H1 (cell line): ENCODE measurements around the gene PSMD3. TPM values are rescaled to one million over a fixed set of nuclear protein-coding genes. Genes with fewer than 3 reads are reported as not detected.

Experiments
- CTCF ChIA-PET: fragments of 300-600 bp; sonication (Branson Sonifier 250); formaldehyde crosslinking; loops from one replicate; lab custom pipeline; 2021; ENCODE audit not compliant: partially characterized antibody; lab: Charles Lee
- POLR2A ChIA-PET: fragments of 300-600 bp; sonication (Branson Sonifier 250); formaldehyde crosslinking; loops from one replicate; lab custom pipeline; 2021; ENCODE audit warnings: inconsistent platforms; ENCODE audit not compliant: partially characterized antibody; lab: Charles Lee
- DNase-seq, 2 experiments: peaks; one replicate each; pipeline versions ENCODE4 v3.0.0 to v3.0.0-alpha.2; 2010 to 2022; ENCODE audit warnings: low spot score in 2 of 2, low read depth in 1 of 2, mixed read lengths in 1 of 2
- FAIRE-seq: peaks from 2 replicates; lab custom pipeline; 2011; peaks lifted over from hg19 to GRCh38; lab: Jason Lieb, UNC
- H2AFZ ChIP-seq: 2 replicates; pipeline ENCODE4 v1.8.1; 2012; ENCODE audit warnings: low read length, inconsistent platforms
- H2AK5ac ChIP-seq: 2 replicates; pipeline ENCODE4 v1.6.1; 2013; ENCODE audit warnings: low read depth, low read length
- H2BK120ac ChIP-seq: replicated peaks from 2 replicates; pipeline ENCODE3; 2013; ENCODE audit warnings: low read depth, low read length, inconsistent platforms
- H2BK12ac ChIP-seq: 2 replicates; pipeline ENCODE4 v1.6.1; 2013; ENCODE audit warnings: low read depth, low read length
- H2BK15ac ChIP-seq: 2 replicates; pipeline ENCODE4 v1.6.1; 2013; ENCODE audit warnings: low read length
- H2BK20ac ChIP-seq: 2 replicates; pipeline ENCODE4 v1.6.1; 2013; ENCODE audit warnings: low read length
- H2BK5ac ChIP-seq: 2 replicates; pipeline ENCODE4 v1.6.1; 2013; ENCODE audit warnings: low read depth, low read length
- H3K14ac ChIP-seq: 2 replicates; pipeline ENCODE4 v1.6.1; 2013; ENCODE audit warnings: inconsistent platforms; ENCODE audit not compliant: insufficient read length
- H3K18ac ChIP-seq: 2 replicates; pipeline ENCODE4 v1.6.1; 2013; ENCODE audit warnings: low read length; ENCODE audit errors: extremely low read depth
- H3K23ac ChIP-seq: 2 replicates; pipeline ENCODE4 v1.6.1; 2013; ENCODE audit warnings: inconsistent platforms; ENCODE audit not compliant: insufficient read length
- H3K23me2 ChIP-seq: 2 replicates; pipeline ENCODE4 v1.6.1; 2013; ENCODE audit warnings: low read depth, low read length
- H3K27ac ChIP-seq: 2 replicates; pipeline ENCODE4 v1.6.1; 2011; ENCODE audit warnings: low read depth, low read length, inconsistent platforms
- H3K27me3 ChIP-seq, 4 experiments: replicated peaks in 1 of 4; 1 replicate in 1 of 4; 2 replicates in 3 of 4; pipeline versions ENCODE4 v1.6.1 to v1.8.1; 2011 to 2013; ENCODE audit warnings: low read length in 3 of 4, mild to moderate bottlenecking in 3 of 4, inconsistent platforms in 2 of 4, mixed read lengths in 2 of 4, moderate library complexity in 1 of 4; ENCODE audit not compliant: control insufficient read depth in 3 of 4, insufficient read depth in 3 of 4; ENCODE audit errors: extremely low read depth in 1 of 4
- H3K36me3 ChIP-seq, 4 experiments: 2 replicates each; pipeline versions ENCODE4 v1.6.1 to v1.8.1; 2011 to 2013; ENCODE audit warnings: mild to moderate bottlenecking in 4 of 4, low read length in 3 of 4, moderate library complexity in 2 of 4, control low read depth in 1 of 4, inconsistent platforms in 1 of 4; ENCODE audit not compliant: insufficient read depth in 4 of 4, control insufficient read depth in 2 of 4
- H3K4ac ChIP-seq: replicated peaks from 2 replicates; pipeline ENCODE3; 2013; ENCODE audit warnings: low read length, low read depth, mixed read lengths, inconsistent platforms; ENCODE audit not compliant: insufficient read length
- H3K4me1 ChIP-seq, 4 experiments: replicated peaks in 1 of 4; 1 replicate in 1 of 4; 2 replicates in 3 of 4; pipeline versions ENCODE4 v1.6.1 to v1.8.1; 2011 to 2013; ENCODE audit warnings: low read length in 3 of 4, inconsistent platforms in 2 of 4, mixed read lengths in 1 of 4; ENCODE audit not compliant: insufficient read depth in 4 of 4, control insufficient read depth in 3 of 4
- H3K4me2 ChIP-seq, 2 experiments: 2 replicates each; pipeline versions ENCODE4 v1.6.1 to v1.8.1; 2011 to 2013; ENCODE audit warnings: low read depth in 2 of 2, low read length in 2 of 2, control low read depth in 1 of 2, inconsistent platforms in 1 of 2, mild to moderate bottlenecking in 1 of 2; ENCODE audit not compliant: insufficient read depth in 1 of 2
- H3K4me3 ChIP-seq, 4 experiments: fragments of 200-600, 300-600 bp in 1 of 4; sonication (generic), shearing (Covaris generic), sonication (Bioruptor Twin) in 1 of 4; 2 replicates each; pipeline versions ENCODE4 v1.5.1 to v1.8.1; 2011 to 2016; ENCODE audit warnings: low read length in 4 of 4, low read depth in 3 of 4, control low read depth in 2 of 4, inconsistent platforms in 2 of 4, mild to moderate bottlenecking in 2 of 4, mixed read lengths in 1 of 4, moderate library complexity in 1 of 4; ENCODE audit not compliant: insufficient read depth in 2 of 4; ENCODE audit errors: extremely low read depth in 1 of 4
- H3K56ac ChIP-seq: replicated peaks from 2 replicates; pipeline ENCODE3; 2013; ENCODE audit warnings: low read depth, mild to moderate bottlenecking, mixed read lengths, low read length, inconsistent platforms; ENCODE audit not compliant: insufficient read length
- H3K79me1 ChIP-seq: 2 replicates; pipeline ENCODE4 v1.6.1; 2013; ENCODE audit warnings: low read depth, low read length, control low read depth
- H3K79me2 ChIP-seq, 2 experiments: 2 replicates each; pipeline versions ENCODE4 v1.6.1 to v1.8.1; 2012 to 2013; ENCODE audit warnings: low read length in 2 of 2, mild to moderate bottlenecking in 2 of 2, inconsistent platforms in 1 of 2; ENCODE audit not compliant: insufficient read depth in 2 of 2, control insufficient read depth in 1 of 2
- H3K9ac ChIP-seq, 4 experiments: replicated peaks in 1 of 4; 1 replicate in 1 of 4; 2 replicates in 3 of 4; pipeline versions ENCODE4 v1.6.1 to v1.8.1; 2011 to 2013; ENCODE audit warnings: low read depth in 3 of 4, low read length in 3 of 4, control low read depth in 2 of 4, mild to moderate bottlenecking in 2 of 4, moderate library complexity in 2 of 4, inconsistent platforms in 1 of 4; ENCODE audit errors: extremely low read depth in 1 of 4
- H3K9me3 ChIP-seq, 2 experiments: 2 replicates each; pipeline versions ENCODE4 v1.6.1 to v1.8.1; 2012 to 2013; ENCODE audit warnings: mild to moderate bottlenecking in 2 of 2, moderate library complexity in 2 of 2, control low read depth in 1 of 2, inconsistent platforms in 1 of 2, low read depth in 1 of 2, low read length in 1 of 2, mixed read lengths in 1 of 2; ENCODE audit not compliant: insufficient read depth in 2 of 2
- H4K20me1 ChIP-seq, 2 experiments: replicated peaks in 1 of 2; 2 replicates each; pipeline versions ENCODE3 to v1.8.1; 2011 to 2013; ENCODE audit warnings: inconsistent platforms in 2 of 2, low read length in 2 of 2, mild to moderate bottlenecking in 1 of 2; ENCODE audit not compliant: insufficient read depth in 2 of 2, control insufficient read depth in 1 of 2
- H4K5ac ChIP-seq: 2 replicates; pipeline ENCODE4 v1.6.1; 2013; ENCODE audit warnings: low read length, low read depth, mixed read lengths, inconsistent platforms; ENCODE audit not compliant: insufficient read length
- H4K8ac ChIP-seq: 2 replicates; pipeline ENCODE4 v1.8.0; 2013; ENCODE audit warnings: mild to moderate bottlenecking, moderate library complexity, low read length, inconsistent platforms; ENCODE audit not compliant: insufficient read depth; ENCODE audit errors: extremely low read depth
- H4K91ac ChIP-seq: replicated peaks from 2 replicates; pipeline ENCODE3; 2013; ENCODE audit warnings: low read length, mixed read lengths, inconsistent platforms; ENCODE audit not compliant: insufficient read length
- GTF2F1 ChIP-seq: IDR thresholded peaks from 2 replicates; pipeline ENCODE4 v1.6.1; 2012; ENCODE audit warnings: low read depth, low read length, improper control_type of control experiment, borderline replicate concordance
- PHF8 ChIP-seq: fragments of 200-600 bp; sonication (generic); conservative IDR thresholded peaks from 2 replicates; pipeline ENCODE4 v1.7.1; 2012; ENCODE audit warnings: low read depth, mild to moderate bottlenecking, inconsistent platforms, low read length, moderate library complexity
- WGBS, 2 experiments: shearing (Covaris generic) in 1 of 2; methylation state at CpG; one replicate each; pipeline versions ENCODE4 v1.1.6 to v1.1.7; 2013 to 2015; ENCODE audit warnings: low lambda C conversion rate in 2 of 2, mixed read lengths in 2 of 2, inconsistent platforms in 1 of 2, low coverage in 1 of 2, missing lambda C conversion rate in 1 of 2; ENCODE audit not compliant: insufficient replicate concordance in 2 of 2, insufficient coverage in 1 of 2, insufficient read length in 1 of 2; ENCODE audit errors: extremely low coverage in 1 of 2, missing lambda C conversion rate in 1 of 2; 5-methylcytosine and 5-hydroxymethylcytosine counted together
- polyA plus RNA-seq, 7 experiments: library from polyadenylated mRNA; depleted of rRNA in 3 of 7; stranded (reverse) in 5 of 7; unstranded in 2 of 7; fragments of >200 nt in 5 of 7; fragments of 200-250 nt in 2 of 7; gene quantifications; 1 replicate in 5 of 7; 2 replicates in 1 of 7; 4 replicates in 1 of 7; pipeline versions ENCODE4 v1.2.1 to v1.2.3, GENCODE V29; 2011 to 2013; ENCODE audit warnings: missing spikeins in 2 of 7, mixed read lengths in 2 of 7
- total RNA-seq: library from RNA; stranded (reverse); fragmentation: NEBNext Ultra II Directional; extraction: Animal tissue kit (Norgen Biotek cat#: 25700); gene quantifications from 2 replicates; pipeline ENCODE4 v1.2.1, GENCODE V29; 2021
- TF ChIP-seq, protein P1 (sequence below): IDR thresholded peaks from 2 replicates; pipeline ENCODE4 v1.6.1; 2012; ENCODE audit warnings: inconsistent platforms

Gene PSMD3
- total and polyA plus RNA-seq, 2 of the 8 experiments (the other 6 are each of a cell fraction or from before 2014, with no cell fraction given), result 151 to 198 TPM

DNA sequence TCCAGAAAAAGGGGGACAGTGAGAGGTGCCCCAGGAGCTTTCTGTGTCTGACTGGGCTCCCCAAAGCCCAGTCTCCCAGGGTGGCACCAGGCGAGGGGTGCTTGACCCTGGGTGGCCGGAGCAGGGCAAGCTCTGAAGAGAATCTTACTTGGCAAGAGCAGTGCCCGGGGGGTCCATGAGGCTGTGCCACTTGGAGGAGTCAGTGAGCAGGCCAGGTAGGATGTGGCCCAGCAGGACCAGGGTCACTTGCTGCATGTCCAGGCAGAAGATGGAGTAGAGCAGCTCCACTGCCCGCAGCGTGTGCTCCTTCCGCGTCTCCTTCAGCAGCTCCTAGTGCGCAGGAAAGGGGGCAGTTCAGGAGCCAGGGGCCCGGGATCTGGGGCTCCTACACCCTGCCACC lies 41.9 kb downstream of the PSMD3 start:
- no peak for TF ChIP-seq PHF8
- TF ChIP-seq, protein P1, sequence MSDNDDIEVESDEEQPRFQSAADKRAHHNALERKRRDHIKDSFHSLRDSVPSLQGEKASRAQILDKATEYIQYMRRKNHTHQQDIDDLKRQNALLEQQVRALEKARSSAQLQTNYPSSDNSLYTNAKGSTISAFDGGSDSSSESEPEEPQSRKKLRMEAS, result no peak
- TF ChIP-seq GTF2F1, result no peak
- Histone ChIP-seq H3K23me2 (no peaks in the 10 kb centered on the region; the same call in 1 of the 2 replicates), H3K79me2 (no peaks in the 10 kb centered on the region), H3K14ac (no peak overlapping the region), H3K27ac (no peak overlapping the region), H3K27me3 (no peaks in the 10 kb centered on the region), H3K4me1 (peaks cover 0 to 22% (median 16%) of the 10 kb centered on the region in 4 experiments; a peak in 6 of 7 replicates), H3K56ac (no peak overlapping the region), H4K91ac (no peak overlapping the region), H2BK12ac (no peak overlapping the region), H4K20me1 (peaks cover 0 to 2% of the 10 kb centered on the region in 2 experiments), H3K9ac (no peak overlapping the region), H3K4ac (no peak overlapping the region), H4K5ac (no peak overlapping the region), H3K36me3 (peaks cover 12 to 29% (median 25%) of the 10 kb centered on the region in 4 experiments), H2AFZ (no peak overlapping the region), H2AK5ac (no peak overlapping the region), H3K23ac (no peak overlapping the region), H3K9me3 (no peaks in the 10 kb centered on the region), H2BK15ac (no peak overlapping the region), H3K79me1 (0 out of 2 replicates have a peak, but pooled peaks cover 2% of the 10 kb centered on the region), H4K8ac (no peak overlapping the region; the same call in 1 of the 2 replicates), H3K4me3 (no peak overlapping the region), H3K18ac (no peak overlapping the region), H2BK5ac (no peak overlapping the region; the same call in 1 of the 2 replicates), H2BK120ac (no peak overlapping the region), H3K4me2 (no peak overlapping the region), H2BK20ac (no peak overlapping the region)
- DNase-seq, result no peak
- ChIA-PET POLR2A (interaction anchor here (0.6 to 1.9 kb wide), 5 partner anchors 10 to 1852 kb away, joined by 3 to 6 read pairs (median 3); no protein-coding TSS in a partner anchor), CTCF (interaction anchor here (1.0 to 29.7 kb wide), 9 partner anchors 9 to 170 kb away, joined by 3 to 876 read pairs (median 5); partner anchors contain the start of genes CSF3, MED24 and THRA)
- no peak for FAIRE-seq
- 95% methylated on average over 9 of the region's 9 CpGs; no CpG with 5 or more reads in 1 of the 2 experiments for WGBS, 2 experiments
